C4-2B (cell line): ENCODE data around the gene NDEL1.

ENCODE experiments used
- H3K27ac ChIP-seq: fragments of 450-650 bp; 2 replicates; pipeline ENCODE4 v1.5.1; 2017
- CTCF ChIP-seq: fragments of 450-650 bp; conservative IDR thresholded peaks from 2 replicates; pipeline ENCODE4 v1.5.1; 2017; ENCODE audit warnings: mild to moderate bottlenecking
- ZFX ChIP-seq: fragments of 450-650 bp; IDR thresholded peaks from 2 replicates; pipeline ENCODE4 v1.6.1; 2017

NDEL1 gene, protein sequence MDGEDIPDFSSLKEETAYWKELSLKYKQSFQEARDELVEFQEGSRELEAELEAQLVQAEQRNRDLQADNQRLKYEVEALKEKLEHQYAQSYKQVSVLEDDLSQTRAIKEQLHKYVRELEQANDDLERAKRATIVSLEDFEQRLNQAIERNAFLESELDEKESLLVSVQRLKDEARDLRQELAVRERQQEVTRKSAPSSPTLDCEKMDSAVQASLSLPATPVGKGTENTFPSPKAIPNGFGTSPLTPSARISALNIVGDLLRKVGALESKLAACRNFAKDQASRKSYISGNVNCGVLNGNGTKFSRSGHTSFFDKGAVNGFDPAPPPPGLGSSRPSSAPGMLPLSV

GRCh38 chr17:8435245-8436168, at the start of gene NDEL1:
NDEL1 (plus strand) TSS chr17:8435884; CDS start chr17:8444272, 8,388 bp downstream.
- peak; percentile 97 for TF ChIP-seq ZFX
- TF ChIP-seq CTCF = no peak
- peak within 1 kb of the TSS; percentile 92 for H3K27ac ChIP-seq

DNA sequence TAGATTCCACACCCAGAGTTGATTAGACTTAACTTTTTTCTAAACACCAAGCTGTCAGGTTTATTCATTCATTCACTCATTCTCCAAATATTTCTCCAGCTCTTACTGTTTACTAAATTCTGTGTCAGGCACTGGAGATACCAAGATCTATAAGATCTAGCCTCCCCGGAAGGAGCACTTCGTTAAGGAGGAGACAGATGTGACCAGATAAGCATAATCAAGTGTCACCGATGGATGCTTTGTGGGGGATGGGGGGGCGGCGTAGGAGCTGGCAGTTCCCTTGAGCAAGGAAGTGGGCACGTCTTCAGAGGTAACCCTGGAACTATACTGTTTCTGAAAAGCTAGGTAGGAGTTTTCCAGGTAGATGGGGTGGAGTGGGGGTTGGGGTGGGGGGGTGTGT, 48.8 kb upstream of the NDEL1 start:
- no peak for TF ChIP-seq ZFX
- no peak for TF ChIP-seq CTCF
- H3K27ac ChIP-seq = no peak overlapping the region

GRCh38 chr17:8387914-8388651, 47.6 kb upstream of the NDEL1 start:
- TF ChIP-seq ZFX (no peak), CTCF (no peak)
- no peak overlapping the region for H3K27ac ChIP-seq

DNA sequence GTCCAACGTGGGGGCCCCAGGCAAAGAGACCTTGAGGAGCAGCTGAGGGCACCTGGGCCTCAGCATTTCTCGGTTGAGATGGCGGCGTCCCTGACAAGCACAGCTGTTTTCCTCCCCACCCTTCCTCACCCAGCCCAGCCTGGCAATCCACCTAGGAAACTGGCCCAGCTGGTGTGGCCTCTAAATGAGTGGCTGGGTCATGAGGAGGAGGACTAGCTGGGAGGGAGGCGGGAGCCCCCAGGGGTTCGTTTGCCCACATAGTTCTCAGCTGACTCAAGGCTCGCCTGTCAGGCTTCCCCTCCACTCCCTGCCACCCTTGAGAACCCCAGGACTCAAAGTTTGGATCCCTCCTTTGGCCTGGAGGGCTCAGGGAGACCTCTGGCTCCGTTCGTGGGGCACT, 44.0 kb upstream of the NDEL1 start:
- no peak overlapping the region for H3K27ac ChIP-seq
- no peak for TF ChIP-seq ZFX
- TF ChIP-seq CTCF = no peak

GRCh38 chr17:8392274-8392673, 43.4 kb upstream of the NDEL1 start:
- no peak overlapping the region for H3K27ac ChIP-seq
- no peak for TF ChIP-seq ZFX
- no peak for TF ChIP-seq CTCF

DNA sequence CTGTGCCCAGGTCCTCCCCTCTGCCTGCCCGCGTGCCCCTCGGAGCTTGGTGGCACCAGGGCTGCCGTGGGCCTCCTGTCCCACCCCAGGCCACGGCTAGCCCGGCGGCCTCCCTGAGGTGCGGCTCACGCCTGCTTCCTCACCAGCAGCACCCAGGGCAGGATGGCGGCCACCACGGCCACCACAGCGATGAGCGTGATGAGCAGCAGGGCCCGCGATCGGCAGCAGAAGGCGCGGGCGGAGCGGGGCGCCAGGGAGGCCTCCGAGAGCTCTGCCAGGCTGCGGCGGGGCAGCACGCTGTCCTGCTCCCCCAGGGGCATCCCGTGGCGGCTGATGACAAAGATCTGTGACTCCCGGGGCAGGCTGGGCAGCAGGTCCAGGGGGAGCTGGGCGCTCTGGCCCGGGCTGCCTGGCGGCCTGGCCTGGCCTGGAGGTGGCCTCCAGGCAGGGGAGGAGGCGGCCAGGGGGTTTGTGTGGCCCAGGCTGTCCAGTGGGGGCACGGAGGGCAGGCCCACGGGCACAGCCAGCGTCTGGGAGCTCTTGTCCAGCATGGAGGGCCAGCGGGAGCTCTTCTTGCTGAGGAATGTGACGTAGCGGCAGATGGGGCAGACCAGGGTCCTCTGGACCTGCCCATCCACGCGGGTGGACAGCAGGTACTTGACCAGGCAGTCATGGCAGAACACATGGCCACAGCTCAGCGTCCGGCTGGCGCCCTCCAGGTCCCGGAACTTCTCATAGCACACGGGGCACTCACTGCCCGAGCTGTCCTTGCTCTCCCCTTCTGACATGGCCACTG, 42.8 kb upstream of the NDEL1 start:
- H3K27ac ChIP-seq = no peak overlapping the region
- TF ChIP-seq CTCF (no peak), ZFX (no peak)
